Prostate gland (tissue), 2 donors: ENCODE results near the gene PTDSS2. TPM values are rescaled to one million over a fixed set of nuclear protein-coding genes. Genes with fewer than 3 reads are reported as not detected.

Source experiments
- DNase-seq: peaks from one replicate; pipeline ENCODE4 v3.0.0-alpha.2; 2019; ENCODE audit warnings: low spot score
- H3K27ac ChIP-seq, 2 donors: fragments of 200-600 bp; sonication (generic); 2 replicates each; pipeline ENCODE4 v1.5.1; 2017 to 2019
- H3K27me3 ChIP-seq: fragments of 200-600 bp; sonication (generic); replicated peaks from 2 replicates; pipeline ENCODE4 v1.5.1; 2019; ENCODE audit not compliant: insufficient read depth
- H3K36me3 ChIP-seq, 2 donors: fragments of 200-600 bp; sonication (generic); 1 replicate in 1 of 2; 2 replicates in 1 of 2; pipeline versions ENCODE4 v1.5.1 to v1.8.1; 2017 to 2019
- H3K4me1 ChIP-seq: fragments of 200-600 bp; sonication (generic); replicated peaks from 2 replicates; pipeline ENCODE4 v1.5.1; 2019
- H3K4me3 ChIP-seq, 2 donors: fragments of 200-600 bp; sonication (generic); 2 replicates each; pipeline ENCODE4 v1.5.1; 2017 to 2019
- H3K9me3 ChIP-seq: fragments of 200-600 bp; sonication (generic); 2 replicates; pipeline ENCODE4 v1.5.1; 2017
- POLR2A ChIP-seq: fragments of 450-650 bp; IDR thresholded peaks from one replicate; pipeline ENCODE4 v1.6.1; 2016; ENCODE audit warnings: antibody characterized with exemption, mild to moderate bottlenecking
- POLR2AphosphoS5 ChIP-seq: sonication (generic); formaldehyde crosslinking; IDR thresholded peaks from one replicate; pipeline ENCODE4 v1.6.1; 2017; ENCODE audit warnings: antibody characterized with exemption
- WGBS: methylation state at CpG from one replicate; pipeline ENCODE4 v1.1.5; 2018; 5-methylcytosine and 5-hydroxymethylcytosine counted together
- intact Hi-C: fragments of 100-400 bp; cut with DNase I; formaldehyde crosslinking; loops from one replicate; pipeline ENCODE4 v1.14.2; 2022
- total RNA-seq, 2 donors: library from RNA; depleted of rRNA; stranded (reverse); fragments of >200 nt; gene quantifications; one replicate each; pipeline ENCODE4 v1.1.0, GENCODE V29; 2016
- TF ChIP-seq, protein P1 (sequence below), 4 experiments: fragments of 200-600 bp in 2 of 4; fragments of 450-650 bp in 2 of 4; sonication (generic) in 2 of 4; IDR thresholded peaks; 1 replicate in 3 of 4; 2 replicates in 1 of 4; pipeline ENCODE4 v1.5.1; 2016 to 2019; ENCODE audit warnings: antibody characterized with exemption in 4 of 4, mild to moderate bottlenecking in 2 of 4, moderate library complexity in 2 of 4

The PTDSS2 gene
- total RNA-seq, 2 donors from 2014 or later, result 46.3 to 50.3 TPM

DNA sequence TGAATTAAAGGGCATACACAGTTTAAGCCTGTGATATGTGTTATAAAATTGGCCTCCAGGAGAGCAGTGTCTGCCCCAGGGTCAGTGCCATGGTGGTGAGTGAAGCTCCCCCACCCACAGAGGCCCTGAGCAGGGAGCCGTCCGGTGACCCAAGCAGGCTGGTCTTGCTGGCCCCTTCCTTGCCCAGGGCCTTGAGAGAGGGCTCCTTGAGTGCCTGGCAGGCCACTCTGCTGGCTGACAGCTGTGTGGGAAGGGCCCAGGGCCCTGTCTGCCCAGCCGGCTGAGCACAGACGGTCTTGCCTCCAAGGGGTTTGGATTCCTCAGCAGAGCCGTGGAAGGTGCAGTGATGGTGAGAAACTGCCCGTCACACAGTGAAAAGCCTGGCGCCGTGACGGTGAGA is 25.9 kb downstream of the PTDSS2 start:
- Histone ChIP-seq H3K27ac (no peak overlapping the region), H3K27me3 (no peaks in the 10 kb centered on the region), H3K4me3 (no peak overlapping the region), H3K36me3 (no peaks in the 10 kb centered on the region), H3K9me3 (no peaks in the 10 kb centered on the region), H3K4me1 (no peaks in the 10 kb centered on the region)
- intact Hi-C loops, result no loop called here
- WGBS, result 94% methylated on average over 9 of the region's 9 CpGs
- DNase-seq, result no peak
- no peak for TF ChIP-seq POLR2AphosphoS5
- TF ChIP-seq, protein P1, sequence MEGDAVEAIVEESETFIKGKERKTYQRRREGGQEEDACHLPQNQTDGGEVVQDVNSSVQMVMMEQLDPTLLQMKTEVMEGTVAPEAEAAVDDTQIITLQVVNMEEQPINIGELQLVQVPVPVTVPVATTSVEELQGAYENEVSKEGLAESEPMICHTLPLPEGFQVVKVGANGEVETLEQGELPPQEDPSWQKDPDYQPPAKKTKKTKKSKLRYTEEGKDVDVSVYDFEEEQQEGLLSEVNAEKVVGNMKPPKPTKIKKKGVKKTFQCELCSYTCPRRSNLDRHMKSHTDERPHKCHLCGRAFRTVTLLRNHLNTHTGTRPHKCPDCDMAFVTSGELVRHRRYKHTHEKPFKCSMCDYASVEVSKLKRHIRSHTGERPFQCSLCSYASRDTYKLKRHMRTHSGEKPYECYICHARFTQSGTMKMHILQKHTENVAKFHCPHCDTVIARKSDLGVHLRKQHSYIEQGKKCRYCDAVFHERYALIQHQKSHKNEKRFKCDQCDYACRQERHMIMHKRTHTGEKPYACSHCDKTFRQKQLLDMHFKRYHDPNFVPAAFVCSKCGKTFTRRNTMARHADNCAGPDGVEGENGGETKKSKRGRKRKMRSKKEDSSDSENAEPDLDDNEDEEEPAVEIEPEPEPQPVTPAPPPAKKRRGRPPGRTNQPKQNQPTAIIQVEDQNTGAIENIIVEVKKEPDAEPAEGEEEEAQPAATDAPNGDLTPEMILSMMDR (IDR thresholded peaks at IDR 0.05), result no peak
- no peak for TF ChIP-seq POLR2A

DNA sequence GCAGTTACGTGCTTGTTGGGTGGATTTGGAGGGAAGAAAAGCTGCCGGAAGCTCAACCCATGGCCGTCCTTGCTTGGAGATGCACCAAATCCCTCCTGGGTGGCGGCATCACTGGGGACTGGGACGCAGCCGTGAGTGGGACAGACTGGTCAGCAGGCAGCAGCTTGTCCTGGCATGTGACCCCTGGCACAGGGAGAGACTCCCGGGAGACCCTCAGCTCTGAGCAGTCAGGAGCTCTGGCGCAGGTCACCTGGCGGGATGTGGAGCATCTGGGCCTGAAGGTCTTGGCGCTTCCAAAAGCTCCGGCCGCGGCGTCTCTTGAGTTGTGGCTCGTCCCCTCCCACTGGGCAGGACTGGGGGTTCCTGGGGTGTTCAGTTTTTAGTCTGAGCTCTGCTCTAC is 26.3 kb downstream of the PTDSS2 start:
- Histone ChIP-seq H3K9me3 (no peaks in the 10 kb centered on the region), H3K4me1 (no peaks in the 10 kb centered on the region), H3K4me3 (no peak overlapping the region), H3K27ac (no peak overlapping the region), H3K27me3 (no peaks in the 10 kb centered on the region), H3K36me3 (no peaks in the 10 kb centered on the region)
- intact Hi-C loops, result no loop called here
- 91% methylated on average over 15 of the region's 15 CpGs for WGBS
- no peak for DNase-seq
- TF ChIP-seq POLR2A, result no peak
- no peak for TF ChIP-seq POLR2AphosphoS5
- TF ChIP-seq, protein P1 (IDR thresholded peaks at IDR 0.05), result no peak

DNA sequence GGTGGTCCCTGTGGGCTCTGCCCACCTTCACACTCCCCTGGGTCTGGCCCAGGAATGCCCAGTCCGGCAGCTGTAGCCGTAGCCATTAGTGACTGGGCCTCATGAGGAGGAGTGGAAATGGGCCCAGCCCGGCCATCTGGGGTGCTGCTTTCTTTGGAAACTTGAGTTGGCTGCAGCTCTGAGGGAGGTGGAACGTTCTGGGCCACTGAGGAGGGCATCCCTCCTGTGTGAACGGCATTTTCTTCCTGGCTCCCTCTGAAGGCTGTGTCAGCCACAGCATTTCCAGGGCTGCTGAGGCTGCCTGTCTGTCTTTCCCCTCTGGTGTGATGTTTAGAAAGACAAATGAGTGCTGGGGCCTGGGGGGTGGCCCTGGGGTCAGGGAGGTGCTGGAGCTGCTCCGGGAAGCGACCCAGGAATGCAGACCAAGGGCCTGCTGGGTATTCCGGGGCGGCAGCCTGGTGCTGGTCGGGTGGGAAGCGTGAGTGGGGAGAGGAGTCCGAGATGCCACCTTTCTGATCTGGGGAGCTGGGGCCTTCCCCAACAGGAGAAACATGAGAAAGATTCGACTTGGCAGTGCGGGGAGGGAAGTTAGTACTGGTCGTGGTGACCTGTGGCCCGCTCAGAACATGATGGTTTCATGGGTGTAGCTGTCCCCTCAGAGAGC is 27.1 kb downstream of the PTDSS2 start:
- no peaks in the 10 kb centered on the region for H3K9me3 ChIP-seq
- H3K36me3 ChIP-seq, result no peaks in the 10 kb centered on the region
- TF ChIP-seq POLR2A (no peak), POLR2AphosphoS5 (no peak)
- TF ChIP-seq, protein P1 (IDR thresholded peaks at IDR 0.05), result no peak
- no peaks in the 10 kb centered on the region for H3K4me1 ChIP-seq
- H3K27me3 ChIP-seq, result no peaks in the 10 kb centered on the region
- H3K27ac ChIP-seq, result no peak overlapping the region
- 83% methylated on average over 16 of the region's 16 CpGs for WGBS
- intact Hi-C loops, result no loop called here
- no peak overlapping the region for H3K4me3 ChIP-seq
- DNase-seq, result no peak

DNA sequence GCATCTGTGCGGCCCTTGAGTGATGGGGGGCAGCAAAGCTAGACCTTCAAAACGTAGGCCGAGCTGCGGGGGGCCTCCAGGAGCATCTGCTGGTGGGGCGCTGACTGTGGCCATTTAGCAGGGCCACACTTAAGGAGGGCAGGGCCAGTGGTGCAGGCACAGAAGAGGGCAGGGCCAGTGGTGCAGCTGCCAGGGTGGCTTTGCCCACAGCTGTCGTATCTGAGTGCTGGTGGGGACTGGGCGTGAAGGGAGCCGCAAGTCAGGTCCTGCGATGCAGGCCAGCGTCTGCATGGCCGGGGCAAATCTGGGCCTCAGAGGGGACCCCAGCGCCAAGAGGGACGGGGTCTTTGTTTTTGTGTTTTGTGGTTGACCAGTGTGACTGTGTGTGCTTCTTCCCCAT is 29.2 kb downstream of the PTDSS2 start:
- WGBS, result 85% methylated on average over 13 of the region's 13 CpGs
- no peaks in the 10 kb centered on the region for H3K36me3 ChIP-seq
- TF ChIP-seq POLR2A (no peak), POLR2AphosphoS5 (no peak)
- TF ChIP-seq, protein P1 (IDR thresholded peaks at IDR 0.05), result no peak
- H3K9me3 ChIP-seq, result no peaks in the 10 kb centered on the region
- no peak overlapping the region for H3K27ac ChIP-seq
- H3K27me3 ChIP-seq, result no peaks in the 10 kb centered on the region
- H3K4me1 ChIP-seq, result no peaks in the 10 kb centered on the region
- intact Hi-C loops, result no loop called here
- no peak for DNase-seq
- no peak overlapping the region for H3K4me3 ChIP-seq

DNA sequence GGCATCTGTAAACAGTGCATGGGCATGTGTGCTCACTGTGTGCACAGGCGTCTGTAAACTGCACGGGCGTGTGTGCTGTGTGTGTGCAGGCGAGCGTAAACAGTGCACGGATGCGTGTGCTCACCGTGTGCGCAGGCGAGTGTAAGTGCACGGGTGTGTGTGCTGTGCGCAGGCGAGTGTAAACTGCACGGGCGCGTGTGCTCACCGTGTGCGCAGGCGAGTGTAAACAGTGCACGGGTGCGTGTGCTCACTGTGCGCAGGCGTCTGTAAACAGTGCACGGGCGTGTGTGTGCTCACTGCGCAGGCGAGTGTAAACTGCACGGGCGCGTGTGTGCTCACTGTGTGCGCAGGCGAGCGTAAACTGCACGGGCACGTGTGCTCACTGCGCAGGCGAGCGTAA is 34.5 kb downstream of the PTDSS2 start:
- Histone ChIP-seq H3K36me3 (no peaks in the 10 kb centered on the region), H3K4me1 (no peaks in the 10 kb centered on the region), H3K4me3 (no peak overlapping the region), H3K9me3 (no peaks in the 10 kb centered on the region), H3K27ac (no peak overlapping the region), H3K27me3 (no peaks in the 10 kb centered on the region)
- TF ChIP-seq POLR2A, result no peak
- intact Hi-C loops, result no loop called here
- WGBS, result 95% methylated on average over 38 of the region's 38 CpGs
- DNase-seq, result no peak
